Large intestine (tissue), 3 donors: ENCODE measurements around the gene HNF4A. TPM values are rescaled to one million over a fixed set of nuclear protein-coding genes. Genes with fewer than 3 reads are reported as not detected.
A peak's percentile ranks its signal among the peaks of the same experiment; 100 is the strongest.

ENCODE experiments used
- DNase-seq, 2 donors: peaks; one replicate each; pipeline versions ENCODE4 v3.0.0 to v3.0.0-alpha.2; 2013
- H3K27ac ChIP-seq: one replicate; pipeline ENCODE4 v1.5.1; 2013; ENCODE audit warnings: low read length
- H3K27me3 ChIP-seq: 2 replicates; pipeline ENCODE4 v1.6.1; 2013; ENCODE audit warnings: low read length; ENCODE audit not compliant: control insufficient read depth, insufficient read depth
- H3K36me3 ChIP-seq: 2 replicates; pipeline ENCODE4 v1.6.1; 2013; ENCODE audit warnings: low read length; ENCODE audit not compliant: control insufficient read depth, insufficient read depth
- H3K4me1 ChIP-seq: one replicate; pipeline ENCODE4 v1.6.1; 2013; ENCODE audit warnings: low read length; ENCODE audit not compliant: control insufficient read depth, insufficient read depth
- H3K4me3 ChIP-seq: one replicate; pipeline ENCODE4 v1.5.1; 2013; ENCODE audit warnings: low read length
- H3K9me3 ChIP-seq: one replicate; pipeline ENCODE4 v1.6.1; 2013; ENCODE audit warnings: mild to moderate bottlenecking, low read depth, low read length, moderate library complexity; ENCODE audit not compliant: control insufficient read depth
- WGBS: methylation state at CpG from one replicate; pipeline ENCODE4 v1.1.5; 2013; ENCODE audit warnings: low lambda C conversion rate; ENCODE audit not compliant: insufficient coverage; 5-methylcytosine and 5-hydroxymethylcytosine counted together
- polyA plus RNA-seq: library from polyadenylated mRNA; unstranded; fragments of 120-200 nt; gene quantifications from one replicate; pipeline ENCODE4 v1.2.1, GENCODE V29; 2013

Gene HNF4A
- polyA plus RNA-seq, 1 donor: 259 TPM

GRCh38 chr20:44389871-44390270 lies 34.4 kb downstream of the HNF4A start:
- Histone ChIP-seq H3K4me1 (peaks cover 32% of the 10 kb centered on the region), H3K9me3 (no peaks in the 10 kb centered on the region), H3K36me3 (peaks cover 34% of the 10 kb centered on the region), H3K27me3 (no peaks in the 10 kb centered on the region), H3K27ac (no peak overlapping the region), H3K4me3 (no peak overlapping the region)
- 40% methylated on average over 1 of the region's 6 CpGs for WGBS
- DNase-seq: peak in 1 of 2 donors; percentile 10

GRCh38 chr20:44390280-44390679 lies 34.8 kb downstream of the HNF4A start:
- Histone ChIP-seq H3K4me1 (peaks cover 36% of the 10 kb centered on the region), H3K9me3 (no peaks in the 10 kb centered on the region), H3K4me3 (no peak overlapping the region), H3K27me3 (no peaks in the 10 kb centered on the region), H3K27ac (no peak overlapping the region), H3K36me3 (peaks cover 34% of the 10 kb centered on the region)
- DNase-seq: no peak
- no CpG with 5 or more reads among the region's 5 CpGs for WGBS

GRCh38 chr20:44392088-44392775 lies 36.7 kb downstream of the HNF4A start:
- Histone ChIP-seq H3K9me3 (no peaks in the 10 kb centered on the region), H3K27ac (peak overlapping the region; percentile 90), H3K36me3 (peaks cover 34% of the 10 kb centered on the region), H3K4me3 (peak overlapping the region; percentile 57), H3K4me1 (peaks cover 43% of the 10 kb centered on the region), H3K27me3 (no peaks in the 10 kb centered on the region)
- DNase-seq: no peak
- WGBS: no CpG with 5 or more reads among the region's 8 CpGs

- Histone ChIP-seq H3K27me3 (no peaks in the 10 kb centered on the region), H3K36me3 (peaks cover 34% of the 10 kb centered on the region), H3K27ac (peak overlapping the region; percentile 90), H3K4me1 (peaks cover 44% of the 10 kb centered on the region), H3K9me3 (no peaks in the 10 kb centered on the region), H3K4me3 (peak overlapping the region; percentile 57)
- no CpG with 5 or more reads among the region's 5 CpGs for WGBS
- peak; percentile 79 to 89 for DNase-seq
Measured at GRCh38 chr20:44392776-44393607, 37.5 kb downstream of the HNF4A start.

- no peaks in the 10 kb centered on the region for H3K27me3 ChIP-seq
- WGBS: no CpG with 5 or more reads among the region's 9 CpGs
- H3K4me3 ChIP-seq: peak overlapping the region; percentile 57
- no peaks in the 10 kb centered on the region for H3K9me3 ChIP-seq
- peak overlapping the region; percentile 90 for H3K27ac ChIP-seq
- DNase-seq: no peak
- peaks cover 27% of the 10 kb centered on the region for H3K36me3 ChIP-seq
- peaks cover 42% of the 10 kb centered on the region for H3K4me1 ChIP-seq
Measured at GRCh38 chr20:44393608-44394451, 38.3 kb downstream of the HNF4A start.

- DNase-seq: no peak
- H3K27me3 ChIP-seq: no peaks in the 10 kb centered on the region
- peaks cover 41% of the 10 kb centered on the region for H3K4me1 ChIP-seq
- no CpG with 5 or more reads among the region's 2 CpGs for WGBS
- H3K9me3 ChIP-seq: no peaks in the 10 kb centered on the region
- H3K4me3 ChIP-seq: peak overlapping the region; percentile 57
- H3K36me3 ChIP-seq: peaks cover 21% of the 10 kb centered on the region
- H3K27ac ChIP-seq: peak overlapping the region; percentile 90
Measured at GRCh38 chr20:44394452-44394701, 38.9 kb downstream of the HNF4A start.

GRCh38 chr20:44394702-44395460 lies 39.4 kb downstream of the HNF4A start:
- DNase-seq: peak in 1 of 2 donors; percentile 78
- peaks cover 17% of the 10 kb centered on the region for H3K36me3 ChIP-seq
- peak overlapping the region; percentile 57 for H3K4me3 ChIP-seq
- WGBS: no CpG with 5 or more reads among the region's 15 CpGs
- H3K9me3 ChIP-seq: no peaks in the 10 kb centered on the region
- H3K27me3 ChIP-seq: no peaks in the 10 kb centered on the region
- H3K4me1 ChIP-seq: peaks cover 44% of the 10 kb centered on the region
- peak overlapping the region; percentile 90 for H3K27ac ChIP-seq

GRCh38 chr20:44395461-44396340 lies 40.2 kb downstream of the HNF4A start:
- Histone ChIP-seq H3K36me3 (peaks cover 8% of the 10 kb centered on the region), H3K4me1 (peaks cover 51% of the 10 kb centered on the region), H3K9me3 (no peaks in the 10 kb centered on the region), H3K27me3 (no peaks in the 10 kb centered on the region), H3K27ac (peak overlapping the region; percentile 90), H3K4me3 (peak overlapping the region; percentile 57)
- no CpG with 5 or more reads among the region's 11 CpGs for WGBS
- DNase-seq: peak; percentile 57 to 79

- H3K4me1 ChIP-seq: peaks cover 51% of the 10 kb centered on the region
- WGBS: no CpG with 5 or more reads among the region's 8 CpGs
- H3K27ac ChIP-seq: peak overlapping the region; percentile 90
Measured at GRCh38 chr20:44396369-44397130, 41.1 kb downstream of the HNF4A start.

More at GRCh38 chr20:44396369-44397130, 41.1 kb downstream of the HNF4A start:
- Histone ChIP-seq H3K36me3 (no peaks in the 10 kb centered on the region), H3K4me3 (no peak overlapping the region), H3K9me3 (no peaks in the 10 kb centered on the region), H3K27me3 (no peaks in the 10 kb centered on the region)
- DNase-seq: no peak
